ENCODE data around the gene KRT79.
A peak's percentile ranks its signal among the peaks of the same experiment; 100 is the strongest.

The KRT79 gene

GRCh38 chr12:52847335-52848102, 13.4 kb upstream of the KRT79 start:
- no peaks in the 10 kb centered on the region for H3K36me3 Mint-ChIP-seq (ENCODE audit: low read depth)

GRCh38 chr12:52846356-52846970, 12.4 kb upstream of the KRT79 start:
- no peaks in the 10 kb centered on the region for H3K36me3 Mint-ChIP-seq (ENCODE audit: low read depth)
- H3K4me3 Mint-ChIP-seq: no peak overlapping the region
- H3K9me3 Mint-ChIP-seq: no peaks in the 10 kb centered on the region
- H3K27ac Mint-ChIP-seq: no peak overlapping the region
- peaks cover 18% of the 10 kb centered on the region for H3K4me1 Mint-ChIP-seq (ENCODE audit: low read depth)
- H3K27me3 Mint-ChIP-seq: no peaks in the 10 kb centered on the region

More at GRCh38 chr12:52847335-52848102, 13.4 kb upstream of the KRT79 start:
- Mint-ChIP-seq H3K27ac (no peak overlapping the region), H3K27me3 (no peaks in the 10 kb centered on the region), H3K4me3 (no peak overlapping the region), H3K4me1 (ENCODE audit: low read depth) (peaks cover 13% of the 10 kb centered on the region), H3K9me3 (no peaks in the 10 kb centered on the region)

GRCh38 chr12:52845946-52846345, 11.8 kb upstream of the KRT79 start:
- no peaks in the 10 kb centered on the region for H3K27me3 Mint-ChIP-seq
- no peak overlapping the region for H3K27ac Mint-ChIP-seq
- H3K36me3 Mint-ChIP-seq (ENCODE audit: low read depth): no peaks in the 10 kb centered on the region
- peaks cover 18% of the 10 kb centered on the region for H3K4me1 Mint-ChIP-seq (ENCODE audit: low read depth)
- H3K4me3 Mint-ChIP-seq: no peak overlapping the region
- H3K9me3 Mint-ChIP-seq: no peaks in the 10 kb centered on the region

- no peaks in the 10 kb centered on the region for H3K27me3 Mint-ChIP-seq
- H3K36me3 Mint-ChIP-seq (ENCODE audit: low read depth): no peaks in the 10 kb centered on the region
- H3K9me3 Mint-ChIP-seq: no peaks in the 10 kb centered on the region
- no peak overlapping the region for H3K27ac Mint-ChIP-seq
- peaks cover 18% of the 10 kb centered on the region for H3K4me1 Mint-ChIP-seq (ENCODE audit: low read depth)
- H3K4me3 Mint-ChIP-seq: no peak overlapping the region
Observed at GRCh38 chr12:52844386-52844785, 10.3 kb upstream of the KRT79 start.

GRCh38 chr12:52839436-52840105, 5.5 kb upstream of the KRT79 start:
- no peaks in the 10 kb centered on the region for H3K9me3 Mint-ChIP-seq
- no peaks in the 10 kb centered on the region for H3K27me3 Mint-ChIP-seq
- H3K4me1 Mint-ChIP-seq (ENCODE audit: low read depth): peaks cover 41% of the 10 kb centered on the region
- H3K36me3 Mint-ChIP-seq (ENCODE audit: low read depth): no peaks in the 10 kb centered on the region
- no peak overlapping the region for H3K4me3 Mint-ChIP-seq
- no peak overlapping the region for H3K27ac Mint-ChIP-seq

GRCh38 chr12:52838609-52839435, 4.7 kb upstream of the KRT79 start:
- Mint-ChIP-seq H3K27ac (no peak overlapping the region), H3K4me3 (no peak overlapping the region), H3K4me1 (ENCODE audit: low read depth) (peaks cover 41% of the 10 kb centered on the region), H3K27me3 (no peaks in the 10 kb centered on the region), H3K36me3 (ENCODE audit: low read depth) (no peaks in the 10 kb centered on the region), H3K9me3 (no peaks in the 10 kb centered on the region)

GRCh38 chr12:52837781-52838608, 3.9 kb upstream of the KRT79 start:
- Mint-ChIP-seq H3K4me1 (ENCODE audit: low read depth) (peaks cover 41% of the 10 kb centered on the region), H3K9me3 (no peaks in the 10 kb centered on the region), H3K27me3 (no peaks in the 10 kb centered on the region), H3K4me3 (no peak overlapping the region), H3K36me3 (ENCODE audit: low read depth) (no peaks in the 10 kb centered on the region), H3K27ac (peak overlapping the region; percentile 88)

- Mint-ChIP-seq H3K27me3 (no peaks in the 10 kb centered on the region), H3K36me3 (ENCODE audit: low read depth) (no peaks in the 10 kb centered on the region), H3K4me1 (ENCODE audit: low read depth) (peaks cover 39% of the 10 kb centered on the region), H3K27ac (peak overlapping the region; percentile 88), H3K9me3 (no peaks in the 10 kb centered on the region), H3K4me3 (peak overlapping the region; percentile 36)
Observed at GRCh38 chr12:52837413-52837741, 3.3 kb upstream of the KRT79 start.

GRCh38 chr12:52836491-52837412, 2.6 kb upstream of the KRT79 start:
- H3K9me3 Mint-ChIP-seq: no peaks in the 10 kb centered on the region
- no peaks in the 10 kb centered on the region for H3K27me3 Mint-ChIP-seq
- H3K36me3 Mint-ChIP-seq (ENCODE audit: low read depth): no peaks in the 10 kb centered on the region
- peaks cover 35% of the 10 kb centered on the region for H3K4me1 Mint-ChIP-seq (ENCODE audit: low read depth)
- peak overlapping the region; percentile 88 for H3K27ac Mint-ChIP-seq
- peak overlapping the region; percentile 54 for H3K4me3 Mint-ChIP-seq

GRCh38 chr12:52836042-52836466, 1.9 kb upstream of the KRT79 start:
- peaks cover 35% of the 10 kb centered on the region for H3K4me1 Mint-ChIP-seq (ENCODE audit: low read depth)
- peak overlapping the region; percentile 88 for H3K27ac Mint-ChIP-seq
- H3K36me3 Mint-ChIP-seq (ENCODE audit: low read depth): no peaks in the 10 kb centered on the region
- H3K27me3 Mint-ChIP-seq: no peaks in the 10 kb centered on the region
- H3K9me3 Mint-ChIP-seq: no peaks in the 10 kb centered on the region
- peak overlapping the region; percentile 54 for H3K4me3 Mint-ChIP-seq

- Mint-ChIP-seq H3K4me1 (ENCODE audit: low read depth) (peaks cover 35% of the 10 kb centered on the region), H3K9me3 (no peaks in the 10 kb centered on the region), H3K27ac (peak overlapping the region; percentile 88), H3K4me3 (peak overlapping the region; percentile 54), H3K36me3 (ENCODE audit: low read depth) (no peaks in the 10 kb centered on the region), H3K27me3 (no peaks in the 10 kb centered on the region)
Observed at GRCh38 chr12:52835271-52836041, 1.3 kb upstream of the KRT79 start.

GRCh38 chr12:52834727-52835001, 553 bp upstream of the KRT79 start:
- Mint-ChIP-seq H3K9me3 (no peaks in the 10 kb centered on the region), H3K27me3 (no peaks in the 10 kb centered on the region), H3K27ac (peak overlapping the region; percentile 88), H3K4me1 (ENCODE audit: low read depth) (peaks cover 35% of the 10 kb centered on the region), H3K4me3 (no peak overlapping the region), H3K36me3 (ENCODE audit: low read depth) (no peaks in the 10 kb centered on the region)
